GM19043 (cell line): Measurements from ENCODE around the gene BAIAP3.

Source experiments
- ATAC-seq: cut with Tn5 transposase; IDR thresholded peaks from one replicate; pipeline ENCODE4 v1.9.1; 2021; ENCODE audit warnings: low read depth; ENCODE audit not compliant: unreplicated experiment

Gene BAIAP3

GRCh38 chr16:1299012-1299867, 34.2 kb upstream of the BAIAP3 start:
- no peak for ATAC-seq

GRCh38 chr16:1299868-1300203, 33.6 kb upstream of the BAIAP3 start:
- ATAC-seq, result no peak

GRCh38 chr16:1300664-1301476, 32.6 kb upstream of the BAIAP3 start:
- no peak for ATAC-seq

- no peak for ATAC-seq
Measured at GRCh38 chr16:1301562-1301961, 31.9 kb upstream of the BAIAP3 start.

GRCh38 chr16:1305823-1306222, 27.6 kb upstream of the BAIAP3 start:
- ATAC-seq, result no peak

- no peak for ATAC-seq
Measured at GRCh38 chr16:1306334-1306733, 27.1 kb upstream of the BAIAP3 start.

- no peak for ATAC-seq
Measured at GRCh38 chr16:1308036-1308976, 25.1 kb upstream of the BAIAP3 start.

- no peak for ATAC-seq
Measured at GRCh38 chr16:1308977-1309885, 24.2 kb upstream of the BAIAP3 start, which contains the start of gene UBE2I. Gene UBE2I, plus strand, starts transcription at chr16:1309636. Its CDS starts 4,395 bp downstream, at chr16:1314031.

GRCh38 chr16:1309888-1310831, 23.3 kb upstream of the BAIAP3 start:
- no peak for ATAC-seq

- ATAC-seq, result no peak
Measured at GRCh38 chr16:1310832-1311200, 22.6 kb upstream of the BAIAP3 start.

- no peak for ATAC-seq
Measured at GRCh38 chr16:1311212-1311737, 22.2 kb upstream of the BAIAP3 start.

GRCh38 chr16:1311738-1312466, 21.5 kb upstream of the BAIAP3 start:
- no peak for ATAC-seq

GRCh38 chr16:1312467-1312816, 21.0 kb upstream of the BAIAP3 start:
- no peak for ATAC-seq

- ATAC-seq, result no peak
Measured at GRCh38 chr16:1312903-1313302, 20.5 kb upstream of the BAIAP3 start.

GRCh38 chr16:1313721-1314369, 19.6 kb upstream of the BAIAP3 start:
- ATAC-seq, result no peak

- no peak for ATAC-seq
Measured at GRCh38 chr16:1314399-1315068, 18.9 kb upstream of the BAIAP3 start.
